Right lobe of liver (tissue), 6 donors: Measurements from ENCODE around the gene CCDC83. TPM values are rescaled to one million over a fixed set of nuclear protein-coding genes. Genes with fewer than 3 reads are reported as not detected.
A peak's percentile ranks its signal among the peaks of the same experiment; 100 is the strongest.

Source experiments
- ATAC-seq, 4 donors: fragments of 200-7000 bp; cut with Tn5 transposase; one replicate each; pipeline ENCODE4 v1.9.1; 2020; ENCODE audit warnings: mild to moderate bottlenecking in 4 of 4, moderate library complexity in 4 of 4
- DNase-seq, 3 donors: peaks; one replicate each; pipeline ENCODE4 v3.0.0-alpha.2; 2020
- H3K27ac ChIP-seq, 3 donors: fragments of 200-600 bp; one replicate each; pipeline ENCODE4 v1.8.0; 2022
- H3K27me3 ChIP-seq, 2 donors: fragments of 200-600 bp; one replicate each; pipeline ENCODE4 v1.8.0; 2022
- H3K36me3 ChIP-seq, 4 donors: fragments of 200-600 bp; sonication (generic) in 1 of 4; one replicate each; pipeline versions ENCODE4 v1.5.1 to v1.8.0; 2017 to 2022; ENCODE audit warnings: control low read depth in 1 of 4
- H3K4me1 ChIP-seq, 4 donors: fragments of 200-600 bp; sonication (generic) in 1 of 4; one replicate each; pipeline versions ENCODE4 v1.5.1 to v1.8.0; 2017 to 2022; ENCODE audit warnings: control low read depth in 1 of 4
- H3K4me3 ChIP-seq, 3 donors: fragments of 200-600 bp; one replicate each; pipeline ENCODE4 v1.8.0; 2022
- H3K9me3 ChIP-seq, 4 donors: fragments of 200-600 bp; sonication (generic) in 1 of 4; one replicate each; pipeline versions ENCODE4 v1.5.1 to v1.8.0; 2017 to 2022; ENCODE audit warnings: control low read depth in 1 of 4
- POLR2A ChIP-seq: fragments of 450-650 bp; IDR thresholded peaks from one replicate; pipeline ENCODE4 v1.6.1; 2017; ENCODE audit warnings: antibody characterized with exemption, mild to moderate bottlenecking
- WGBS: methylation state at CpG from one replicate; pipeline ENCODE4 v1.1.6; 2018; ENCODE audit warnings: low coverage, low lambda C conversion rate; ENCODE audit not compliant: insufficient coverage; ENCODE audit errors: missing lambda C conversion rate; 5-methylcytosine and 5-hydroxymethylcytosine counted together
- intact Hi-C, 2 donors: fragments of 100-400 bp; cut with DNase I; formaldehyde crosslinking; loops; one replicate each; pipeline versions ENCODE4 v1.11.2 to v1.14.1; 2022
- total RNA-seq, 6 experiments: library from RNA; depleted of rRNA in 2 of 6; stranded (reverse); fragments of >200 nt in 2 of 6; fragmentation: NEBNext Ultra II Directional in 3 of 6; extraction: Animal tissue kit (Norgen Biotek cat#: 25700) in 3 of 6; gene quantifications; one replicate each; pipeline versions ENCODE4 v1.1.0 to v1.2.4, GENCODE V29; 2016 to 2023
- TF ChIP-seq, protein P1 (sequence below), 4 donors: fragments of 200-600 bp in 3 of 4; fragments of 450-650 bp in 1 of 4; IDR thresholded peaks; one replicate each; pipeline versions ENCODE4 v1.5.1 to v1.8.0; 2016 to 2022; ENCODE audit warnings: antibody characterized with exemption in 4 of 4, mild to moderate bottlenecking in 2 of 4
- donor health status: DM: no; HTN: yes; CAD: no.
- donor health status: DM: no; HTN: no; CAD: no.
- donor health status: DM: no; HTN: no; CAD: no.
- donor health status: DM: no; HTN: yes; CAD: no.
- donor health status: DM: no; HTN: yes; CAD: no.

Gene CCDC83
- total RNA-seq, 6 experiments from 2014 or later = not detected

- ATAC-seq (no peak), DNase-seq (no peak)
- Histone ChIP-seq H3K4me1 (peaks cover 0 to 19% (median 0%) of the 10 kb centered on the region in 4 donors), H3K9me3 (no peaks in the 10 kb centered on the region), H3K27me3 (no peaks in the 10 kb centered on the region), H3K27ac (no peak overlapping the region), H3K36me3 (no peaks in the 10 kb centered on the region), H3K4me3 (no peak overlapping the region)
- intact Hi-C loops = no loop called here
- no peak for TF ChIP-seq POLR2A
- TF ChIP-seq, protein P1, sequence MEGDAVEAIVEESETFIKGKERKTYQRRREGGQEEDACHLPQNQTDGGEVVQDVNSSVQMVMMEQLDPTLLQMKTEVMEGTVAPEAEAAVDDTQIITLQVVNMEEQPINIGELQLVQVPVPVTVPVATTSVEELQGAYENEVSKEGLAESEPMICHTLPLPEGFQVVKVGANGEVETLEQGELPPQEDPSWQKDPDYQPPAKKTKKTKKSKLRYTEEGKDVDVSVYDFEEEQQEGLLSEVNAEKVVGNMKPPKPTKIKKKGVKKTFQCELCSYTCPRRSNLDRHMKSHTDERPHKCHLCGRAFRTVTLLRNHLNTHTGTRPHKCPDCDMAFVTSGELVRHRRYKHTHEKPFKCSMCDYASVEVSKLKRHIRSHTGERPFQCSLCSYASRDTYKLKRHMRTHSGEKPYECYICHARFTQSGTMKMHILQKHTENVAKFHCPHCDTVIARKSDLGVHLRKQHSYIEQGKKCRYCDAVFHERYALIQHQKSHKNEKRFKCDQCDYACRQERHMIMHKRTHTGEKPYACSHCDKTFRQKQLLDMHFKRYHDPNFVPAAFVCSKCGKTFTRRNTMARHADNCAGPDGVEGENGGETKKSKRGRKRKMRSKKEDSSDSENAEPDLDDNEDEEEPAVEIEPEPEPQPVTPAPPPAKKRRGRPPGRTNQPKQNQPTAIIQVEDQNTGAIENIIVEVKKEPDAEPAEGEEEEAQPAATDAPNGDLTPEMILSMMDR (IDR thresholded peaks at IDR 0.05) = no peak
- 66% methylated on average over 20 of the region's 47 CpGs for WGBS
These were observed 79.5 kb downstream of the CCDC83 start for GRCh38 chr11:85934596-85935169.

DNA sequence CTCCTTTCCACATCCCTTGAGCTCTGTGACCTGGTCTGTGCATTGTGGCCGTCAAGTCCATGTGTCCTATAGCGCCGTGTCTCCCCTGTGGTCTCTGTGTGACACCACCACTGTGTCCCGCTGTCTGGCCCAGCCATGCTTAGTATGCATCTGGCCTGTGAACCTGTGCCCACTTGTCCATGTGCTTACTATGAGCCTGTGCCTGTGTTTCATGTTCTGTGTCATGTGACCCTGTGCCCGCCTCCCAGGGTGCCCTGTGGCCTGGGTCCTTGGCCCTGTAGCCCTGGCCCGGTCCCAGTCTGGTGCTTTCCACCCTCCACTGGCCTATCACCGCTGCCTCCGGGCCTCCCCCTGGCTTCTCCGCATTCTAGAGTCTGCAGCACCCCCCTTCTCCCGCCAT is 80.6 kb downstream of the CCDC83 start:
- no peak for TF ChIP-seq POLR2A
- TF ChIP-seq, protein P1 (IDR thresholded peaks at IDR 0.05) = no peak
- Histone ChIP-seq H3K36me3 (no peaks in the 10 kb centered on the region), H3K4me3 (no peak overlapping the region), H3K27ac (no peak overlapping the region), H3K27me3 (no peaks in the 10 kb centered on the region), H3K4me1 (peaks cover 0 to 24% (median 0%) of the 10 kb centered on the region in 4 donors), H3K9me3 (no peaks in the 10 kb centered on the region)
- DNase-seq (no peak), ATAC-seq (peak in 1 of 4 donors; percentile 57)
- 84% methylated on average over 5 of the region's 10 CpGs for WGBS
- intact Hi-C loops = no loop called here

DNA sequence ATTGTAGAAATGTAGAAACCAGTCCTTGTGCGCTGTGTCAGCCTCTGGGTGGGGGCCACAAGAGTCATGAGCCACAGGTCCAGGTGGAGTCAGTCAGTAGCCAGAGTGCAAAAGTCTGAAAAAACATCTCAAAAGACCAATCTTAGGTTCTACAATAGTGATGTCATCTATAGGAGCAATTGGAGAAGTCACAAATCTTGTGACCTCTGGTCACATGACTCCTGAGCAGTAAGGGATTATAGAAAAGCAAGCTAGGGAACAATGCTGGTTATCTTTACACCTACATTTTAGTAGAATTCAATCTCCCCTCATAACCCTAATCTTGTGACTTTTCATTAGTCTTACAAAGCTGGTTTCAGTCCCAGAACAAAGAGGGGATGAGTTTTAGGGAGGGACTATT is 82.7 kb downstream of the CCDC83 start:
- no peaks in the 10 kb centered on the region for H3K36me3 ChIP-seq
- H3K9me3 ChIP-seq = no peaks in the 10 kb centered on the region
- DNase-seq (no peak), ATAC-seq (no peak)
- TF ChIP-seq, protein P1 (IDR thresholded peaks at IDR 0.05) = no peak
- no peak for TF ChIP-seq POLR2A
- no peaks in the 10 kb centered on the region for H3K27me3 ChIP-seq
- peaks cover 0 to 10% (median 0%) of the 10 kb centered on the region in 4 donors for H3K4me1 ChIP-seq
- H3K27ac ChIP-seq = no peak overlapping the region
- 100% methylated on average over 1 of the region's 1 CpG for WGBS
- intact Hi-C loops = no loop called here
- no peak overlapping the region for H3K4me3 ChIP-seq

DNA sequence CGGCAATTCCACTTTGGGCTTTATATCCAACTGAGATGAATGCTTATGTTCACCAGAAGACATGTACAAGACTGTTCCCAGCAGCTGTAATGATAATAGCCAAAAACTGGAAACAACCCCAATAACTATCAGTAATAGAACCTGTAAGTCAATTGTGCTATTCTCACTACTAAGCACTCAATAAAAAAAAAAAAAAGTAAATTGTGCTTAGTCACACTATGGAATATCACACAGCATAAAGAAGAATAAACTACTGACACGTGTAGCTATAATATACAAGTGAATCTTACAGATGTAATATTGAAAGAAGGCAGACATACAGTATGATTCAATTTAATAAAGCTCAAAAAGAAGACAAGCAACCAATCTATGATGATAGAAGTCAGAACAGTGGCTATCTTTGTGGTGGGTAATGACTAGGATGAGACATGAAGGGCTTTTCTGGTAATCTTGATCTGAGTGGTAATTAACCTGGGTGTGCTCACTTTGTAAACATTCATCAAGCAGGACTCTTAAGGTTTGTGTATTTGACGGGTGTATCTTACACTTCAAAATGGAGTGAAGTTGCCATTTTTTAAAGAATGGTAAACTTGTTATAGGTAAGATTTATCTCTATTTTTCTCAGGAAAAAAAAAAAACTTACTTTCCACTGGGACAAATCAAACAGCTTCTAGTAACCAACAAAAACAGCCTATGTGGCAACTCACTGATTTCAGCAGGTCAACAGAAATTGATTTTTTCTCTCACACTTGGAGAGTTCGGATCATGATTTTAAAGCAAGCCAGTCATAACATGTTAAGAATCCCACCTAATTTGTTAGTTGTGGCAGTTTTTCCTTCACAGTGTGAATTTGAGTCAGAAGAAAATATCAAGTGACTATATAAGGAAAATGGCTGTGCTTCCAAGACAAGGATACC is 84.2 kb downstream of the CCDC83 start:
- H3K4me1 ChIP-seq = peaks cover 0 to 10% (median 0%) of the 10 kb centered on the region in 4 donors
- ATAC-seq (peak; percentile 52 to 81 (median 62)), DNase-seq (no peak)
- H3K4me3 ChIP-seq = no peak overlapping the region
- WGBS = 43% methylated on average over 4 of the region's 4 CpGs
- no peak overlapping the region for H3K27ac ChIP-seq
- H3K36me3 ChIP-seq = no peaks in the 10 kb centered on the region
- no peaks in the 10 kb centered on the region for H3K27me3 ChIP-seq
- no peak for TF ChIP-seq POLR2A
- TF ChIP-seq, protein P1 (IDR thresholded peaks at IDR 0.05) = no peak
- H3K9me3 ChIP-seq = no peaks in the 10 kb centered on the region
- intact Hi-C loops = no loop called here
